K562 (cell line): Measurements from ENCODE around the gene BROX. TPM values are rescaled to one million over a fixed set of nuclear protein-coding genes. Genes with fewer than 3 reads are reported as not detected.

ENCODE experiments used
- BCL6 ChIP-seq: fragments of 250-450 bp; sonication (Bioruptor Pico); IDR thresholded peaks from 2 replicates; pipeline ENCODE4 v1.4.0; 2020
- DDX20 ChIP-seq: fragments of 450-650 bp; IDR thresholded peaks from 2 replicates; pipeline ENCODE4 v1.6.1; 2016; ENCODE audit warnings: missing genetic modification characterization, low read depth, mild to moderate bottlenecking, missing compliant biosample characterization, moderate library complexity
- EZH2 ChIP-seq: IDR thresholded peaks from 2 replicates; pipeline ENCODE4 v1.6.1; 2012; ENCODE audit warnings: low read depth, mild to moderate bottlenecking, inconsistent platforms, low read length, borderline replicate concordance
- FOXJ3 ChIP-seq: sonication (generic); formaldehyde crosslinking; IDR thresholded peaks from 2 replicates; pipeline ENCODE4 v1.4.0; 2020; ENCODE audit warnings: mild to moderate bottlenecking, missing genetic modification reagents
- HNRNPL ChIP-seq: fragments of 200-400 bp; formaldehyde crosslinking; IDR thresholded peaks from 2 replicates; pipeline ENCODE4 v1.6.1; 2017; ENCODE audit warnings: low read depth, mild to moderate bottlenecking, low read length
- PTBP1 ChIP-seq: fragments of 200-400 bp; formaldehyde crosslinking; IDR thresholded peaks from 2 replicates; pipeline ENCODE4 v1.6.1; 2017; ENCODE audit warnings: low read depth, low read length
- RBM25 ChIP-seq: fragments of 200-400 bp; formaldehyde crosslinking; IDR thresholded peaks from 2 replicates; pipeline ENCODE4 v1.6.1; 2018; ENCODE audit warnings: low read length, low read depth, moderate library complexity; ENCODE audit not compliant: severe bottlenecking
- RCOR1 ChIP-seq, 2 experiments: IDR thresholded peaks; 2 replicates each; pipeline ENCODE4 v1.6.1; 2012; ENCODE audit warnings: low read depth in 2 of 2, low read length in 2 of 2, borderline replicate concordance in 1 of 2, improper control_type of control experiment in 1 of 2
- SAFB2 ChIP-seq: fragments of 200-400 bp; formaldehyde crosslinking; IDR thresholded peaks from 2 replicates; pipeline ENCODE4 v1.6.1; 2018; ENCODE audit warnings: borderline replicate concordance, low read length, low read depth, moderate library complexity; ENCODE audit not compliant: severe bottlenecking
- ZNF551 ChIP-seq: fragments of 250-450 bp; sonication (Bioruptor Pico); IDR thresholded peaks from 2 replicates; pipeline ENCODE4 v1.5.0; 2021; ENCODE audit warnings: mild to moderate bottlenecking, moderate library complexity
- polyA plus RNA-seq, 8 experiments: library from polyadenylated mRNA; depleted of rRNA in 4 of 8; stranded (reverse) in 5 of 8; unstranded in 3 of 8; fragments of >200 nt; fragmentation: Nextera tagmentation in 2 of 8; fragmentation: Illumina TruSeq in 1 of 8; extraction: Ambion mirVana in 2 of 8; extraction: Trizol in 1 of 8; gene quantifications; 2 replicates each; pipeline versions ENCODE4 v1.2.1 to v1.2.3, GENCODE V29; 2011 to 2014; ENCODE audit warnings: inconsistent platforms in 1 of 8, missing spikeins in 1 of 8
- total RNA-seq, 7 experiments: library from RNA; depleted of rRNA in 6 of 7; stranded (reverse); fragments of >200 nt in 6 of 7; fragmentation: Illumina TruSeq in 2 of 7; extraction: Trizol in 2 of 7; gene quantifications; 2 replicates each; pipeline versions ENCODE4 v1.2.1 to v1.2.3, GENCODE V29; 2011 to 2021; ENCODE audit warnings: low replicate concordance in 1 of 7
- TF ChIP-seq, protein P1 (sequence below): fragments of 450-650 bp; IDR thresholded peaks from 2 replicates; pipeline ENCODE4 v1.6.1; 2016; ENCODE audit warnings: mild to moderate bottlenecking
- TF ChIP-seq, protein P2 (sequence below): sonication (generic); formaldehyde crosslinking; IDR thresholded peaks from 2 replicates; pipeline ENCODE4 v1.8.0; 2023; ENCODE audit warnings: mild to moderate bottlenecking, missing genetic modification reagents
- TF ChIP-seq, protein P3 (sequence below): fragments of 450-650 bp; IDR thresholded peaks from one replicate; pipeline ENCODE4 v1.6.1; 2018; ENCODE audit warnings: mild to moderate bottlenecking, moderate library complexity; ENCODE audit not compliant: partially characterized antibody
- TF ChIP-seq, protein P4 (sequence below): fragments of 200-800 bp; sonication (Bioruptor generic); IDR thresholded peaks from 2 replicates; pipeline ENCODE4 v1.6.1; 2017; ENCODE audit warnings: missing genetic modification characterization, missing compliant biosample characterization
- TF ChIP-seq, protein P5 (sequence below): fragments of 450-650 bp; formaldehyde crosslinking; IDR thresholded peaks from 2 replicates; pipeline ENCODE4 v1.4.0; 2022; ENCODE audit warnings: mild to moderate bottlenecking, moderate library complexity

BROX gene
- total and polyA plus RNA-seq, 9 of the 15 experiments (the other 6 are each of a cell fraction or from before 2014, with no cell fraction given): 9.4 to 153 (median 45.1) TPM

- TF ChIP-seq, protein P1, sequence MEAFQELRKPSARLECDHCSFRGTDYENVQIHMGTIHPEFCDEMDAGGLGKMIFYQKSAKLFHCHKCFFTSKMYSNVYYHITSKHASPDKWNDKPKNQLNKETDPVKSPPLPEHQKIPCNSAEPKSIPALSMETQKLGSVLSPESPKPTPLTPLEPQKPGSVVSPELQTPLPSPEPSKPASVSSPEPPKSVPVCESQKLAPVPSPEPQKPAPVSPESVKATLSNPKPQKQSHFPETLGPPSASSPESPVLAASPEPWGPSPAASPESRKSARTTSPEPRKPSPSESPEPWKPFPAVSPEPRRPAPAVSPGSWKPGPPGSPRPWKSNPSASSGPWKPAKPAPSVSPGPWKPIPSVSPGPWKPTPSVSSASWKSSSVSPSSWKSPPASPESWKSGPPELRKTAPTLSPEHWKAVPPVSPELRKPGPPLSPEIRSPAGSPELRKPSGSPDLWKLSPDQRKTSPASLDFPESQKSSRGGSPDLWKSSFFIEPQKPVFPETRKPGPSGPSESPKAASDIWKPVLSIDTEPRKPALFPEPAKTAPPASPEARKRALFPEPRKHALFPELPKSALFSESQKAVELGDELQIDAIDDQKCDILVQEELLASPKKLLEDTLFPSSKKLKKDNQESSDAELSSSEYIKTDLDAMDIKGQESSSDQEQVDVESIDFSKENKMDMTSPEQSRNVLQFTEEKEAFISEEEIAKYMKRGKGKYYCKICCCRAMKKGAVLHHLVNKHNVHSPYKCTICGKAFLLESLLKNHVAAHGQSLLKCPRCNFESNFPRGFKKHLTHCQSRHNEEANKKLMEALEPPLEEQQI: no peak
- TF ChIP-seq, protein P2, sequence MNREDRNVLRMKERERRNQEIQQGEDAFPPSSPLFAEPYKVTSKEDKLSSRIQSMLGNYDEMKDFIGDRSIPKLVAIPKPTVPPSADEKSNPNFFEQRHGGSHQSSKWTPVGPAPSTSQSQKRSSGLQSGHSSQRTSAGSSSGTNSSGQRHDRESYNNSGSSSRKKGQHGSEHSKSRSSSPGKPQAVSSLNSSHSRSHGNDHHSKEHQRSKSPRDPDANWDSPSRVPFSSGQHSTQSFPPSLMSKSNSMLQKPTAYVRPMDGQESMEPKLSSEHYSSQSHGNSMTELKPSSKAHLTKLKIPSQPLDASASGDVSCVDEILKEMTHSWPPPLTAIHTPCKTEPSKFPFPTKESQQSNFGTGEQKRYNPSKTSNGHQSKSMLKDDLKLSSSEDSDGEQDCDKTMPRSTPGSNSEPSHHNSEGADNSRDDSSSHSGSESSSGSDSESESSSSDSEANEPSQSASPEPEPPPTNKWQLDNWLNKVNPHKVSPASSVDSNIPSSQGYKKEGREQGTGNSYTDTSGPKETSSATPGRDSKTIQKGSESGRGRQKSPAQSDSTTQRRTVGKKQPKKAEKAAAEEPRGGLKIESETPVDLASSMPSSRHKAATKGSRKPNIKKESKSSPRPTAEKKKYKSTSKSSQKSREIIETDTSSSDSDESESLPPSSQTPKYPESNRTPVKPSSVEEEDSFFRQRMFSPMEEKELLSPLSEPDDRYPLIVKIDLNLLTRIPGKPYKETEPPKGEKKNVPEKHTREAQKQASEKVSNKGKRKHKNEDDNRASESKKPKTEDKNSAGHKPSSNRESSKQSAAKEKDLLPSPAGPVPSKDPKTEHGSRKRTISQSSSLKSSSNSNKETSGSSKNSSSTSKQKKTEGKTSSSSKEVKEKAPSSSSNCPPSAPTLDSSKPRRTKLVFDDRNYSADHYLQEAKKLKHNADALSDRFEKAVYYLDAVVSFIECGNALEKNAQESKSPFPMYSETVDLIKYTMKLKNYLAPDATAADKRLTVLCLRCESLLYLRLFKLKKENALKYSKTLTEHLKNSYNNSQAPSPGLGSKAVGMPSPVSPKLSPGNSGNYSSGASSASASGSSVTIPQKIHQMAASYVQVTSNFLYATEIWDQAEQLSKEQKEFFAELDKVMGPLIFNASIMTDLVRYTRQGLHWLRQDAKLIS (CRISPR knock-in tag): no peak; the same call in 1 of the 2 replicates
- TF ChIP-seq BCL6 (CRISPR knock-in tag) (peak; percentile 62; the same call in 1 of the 2 replicates), HNRNPL (no peak), ZNF551 (CRISPR knock-in tag) (no peak), PTBP1 (no peak), RCOR1 (IDR thresholded peaks at IDR 0.05; ENCODE audit: borderline replicate concordance in 1 of 2, low read depth in 2 of 2, low read length in 2 of 2) (no peak), RBM25 (no peak), DDX20 (tag) (no peak), FOXJ3 (no peak), SAFB2 (no peak), EZH2 (no peak)
- TF ChIP-seq, protein P3, sequence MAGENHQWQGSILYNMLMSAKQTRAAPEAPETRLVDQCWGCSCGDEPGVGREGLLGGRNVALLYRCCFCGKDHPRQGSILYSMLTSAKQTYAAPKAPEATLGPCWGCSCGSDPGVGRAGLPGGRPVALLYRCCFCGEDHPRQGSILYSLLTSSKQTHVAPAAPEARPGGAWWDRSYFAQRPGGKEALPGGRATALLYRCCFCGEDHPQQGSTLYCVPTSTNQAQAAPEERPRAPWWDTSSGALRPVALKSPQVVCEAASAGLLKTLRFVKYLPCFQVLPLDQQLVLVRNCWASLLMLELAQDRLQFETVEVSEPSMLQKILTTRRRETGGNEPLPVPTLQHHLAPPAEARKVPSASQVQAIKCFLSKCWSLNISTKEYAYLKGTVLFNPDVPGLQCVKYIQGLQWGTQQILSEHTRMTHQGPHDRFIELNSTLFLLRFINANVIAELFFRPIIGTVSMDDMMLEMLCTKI: no peak
- TF ChIP-seq, protein P4, sequence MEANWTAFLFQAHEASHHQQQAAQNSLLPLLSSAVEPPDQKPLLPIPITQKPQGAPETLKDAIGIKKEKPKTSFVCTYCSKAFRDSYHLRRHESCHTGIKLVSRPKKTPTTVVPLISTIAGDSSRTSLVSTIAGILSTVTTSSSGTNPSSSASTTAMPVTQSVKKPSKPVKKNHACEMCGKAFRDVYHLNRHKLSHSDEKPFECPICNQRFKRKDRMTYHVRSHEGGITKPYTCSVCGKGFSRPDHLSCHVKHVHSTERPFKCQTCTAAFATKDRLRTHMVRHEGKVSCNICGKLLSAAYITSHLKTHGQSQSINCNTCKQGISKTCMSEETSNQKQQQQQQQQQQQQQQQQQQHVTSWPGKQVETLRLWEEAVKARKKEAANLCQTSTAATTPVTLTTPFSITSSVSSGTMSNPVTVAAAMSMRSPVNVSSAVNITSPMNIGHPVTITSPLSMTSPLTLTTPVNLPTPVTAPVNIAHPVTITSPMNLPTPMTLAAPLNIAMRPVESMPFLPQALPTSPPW: peak; percentile 48; the same call in 1 of the 2 replicates
- TF ChIP-seq, protein P5, sequence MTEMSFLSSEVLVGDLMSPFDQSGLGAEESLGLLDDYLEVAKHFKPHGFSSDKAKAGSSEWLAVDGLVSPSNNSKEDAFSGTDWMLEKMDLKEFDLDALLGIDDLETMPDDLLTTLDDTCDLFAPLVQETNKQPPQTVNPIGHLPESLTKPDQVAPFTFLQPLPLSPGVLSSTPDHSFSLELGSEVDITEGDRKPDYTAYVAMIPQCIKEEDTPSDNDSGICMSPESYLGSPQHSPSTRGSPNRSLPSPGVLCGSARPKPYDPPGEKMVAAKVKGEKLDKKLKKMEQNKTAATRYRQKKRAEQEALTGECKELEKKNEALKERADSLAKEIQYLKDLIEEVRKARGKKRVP (CRISPR knock-in tag): peak; percentile 77
Observed at GRCh38 chr1:222712253-222713090, at the start of gene BROX, which contains the start of gene AIDA (continued).
